ENCODE results near the gene RCOR2. TPM values are rescaled to one million over a fixed set of nuclear protein-coding genes. Genes with fewer than 3 reads are reported as not detected.
A peak's percentile ranks its signal among the peaks of the same experiment; 100 is the strongest.

RCOR2 gene
- total RNA-seq, 1 donor from 2014 or later: 18.8 TPM

DNA sequence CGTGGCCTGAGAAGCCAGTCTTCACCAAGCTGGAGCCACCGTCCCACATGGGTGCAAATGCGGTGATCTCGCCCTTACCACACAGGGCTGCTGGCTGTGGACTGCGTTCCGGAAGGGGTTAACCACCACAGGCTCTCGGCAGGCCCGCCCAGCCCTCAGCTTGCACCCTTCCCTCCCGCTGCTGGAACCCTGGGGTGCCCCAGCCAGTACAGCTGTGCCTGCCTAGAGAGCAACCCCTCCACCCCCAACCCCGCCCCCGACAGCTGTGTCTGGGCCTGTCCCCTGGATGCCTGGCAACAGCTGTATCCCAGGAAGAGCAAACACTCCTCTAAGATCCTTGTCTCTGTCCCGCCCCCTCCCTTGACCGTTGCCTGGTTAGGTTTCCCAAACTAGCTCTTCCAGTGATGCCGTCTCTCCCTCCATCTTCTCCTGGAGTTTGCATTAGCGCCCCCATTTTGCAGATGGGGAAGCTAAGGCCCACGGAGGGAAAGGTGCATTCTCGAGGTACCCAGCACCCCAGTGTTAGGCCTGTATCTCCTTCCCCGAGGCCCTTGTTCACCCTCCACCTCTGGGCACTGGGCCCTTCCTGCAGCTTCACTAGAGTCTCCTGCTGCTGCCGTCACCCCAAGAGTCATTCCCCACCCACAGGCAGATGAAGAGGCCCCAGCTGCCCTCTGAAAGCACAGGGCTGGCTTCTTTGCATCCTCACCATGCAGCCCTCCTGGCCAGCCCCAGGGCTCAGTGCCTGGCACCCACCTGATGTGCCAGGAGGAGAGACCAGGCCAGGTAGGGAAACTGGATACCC is 44.8 kb upstream of the RCOR2 start:
- H3K27me3 ChIP-seq (ENCODE audit: insufficient read depth, low read length): no peaks in the 10 kb centered on the region
- TF ChIP-seq EZH2 (IDR thresholded peaks at IDR 0.05; ENCODE audit: insufficient read depth, low read length) (no peak), CTCF (IDR thresholded peaks at IDR 0.05; ENCODE audit: insufficient read depth, low read depth, low read length) (no peak)
- H3K9ac ChIP-seq (ENCODE audit: low read length): no peak overlapping the region
- H3K9me3 ChIP-seq (ENCODE audit: insufficient read depth, low read depth, low read length): no peaks in the 10 kb centered on the region
- H3K4me3 ChIP-seq (ENCODE audit: insufficient read depth, low read depth, low read length): no peak overlapping the region
- no peak overlapping the region for H2AFZ ChIP-seq (ENCODE audit: low read depth, low read length)
- H3K36me3 Mint-ChIP-seq (ENCODE audit: low read depth, unreplicated experiment): peaks cover 2% of the 10 kb centered on the region
- peak overlapping the region; percentile 51 for H3K4me3 Mint-ChIP-seq (ENCODE audit: unreplicated experiment)
- DNase-seq (ENCODE audit: low read depth): no peak
- peaks cover 5% of the 10 kb centered on the region for H3K4me1 Mint-ChIP-seq (ENCODE audit: low read depth, unreplicated experiment)
- FAIRE-seq: no peak
- no peaks in the 10 kb centered on the region for H3K9me3 Mint-ChIP-seq (ENCODE audit: unreplicated experiment)
- no peaks in the 10 kb centered on the region for H3K36me3 ChIP-seq (ENCODE audit: insufficient read depth, low read length)
- no peak overlapping the region for H3K27ac ChIP-seq (ENCODE audit: low read depth, low read length)
- H3K27ac Mint-ChIP-seq (ENCODE audit: unreplicated experiment): no peak overlapping the region
- H3K4me1 ChIP-seq (ENCODE audit: insufficient read depth, low read length): no peaks in the 10 kb centered on the region
- no peaks in the 10 kb centered on the region for H3K79me2 ChIP-seq (ENCODE audit: insufficient read depth, low read length)
- no peaks in the 10 kb centered on the region for H3K27me3 Mint-ChIP-seq (ENCODE audit: low read depth, unreplicated experiment)
- H4K20me1 ChIP-seq (ENCODE audit: insufficient read depth, low read length): no peaks in the 10 kb centered on the region
- H3K4me2 ChIP-seq (ENCODE audit: low read length): no peak overlapping the region

- Mint-ChIP-seq H3K27ac (ENCODE audit: unreplicated experiment) (no peak overlapping the region), H3K4me1 (ENCODE audit: low read depth, unreplicated experiment) (peaks cover 3% of the 10 kb centered on the region), H3K36me3 (ENCODE audit: low read depth, unreplicated experiment) (peaks cover 24% of the 10 kb centered on the region), H3K4me3 (ENCODE audit: unreplicated experiment) (no peak overlapping the region), H3K27me3 (ENCODE audit: low read depth, unreplicated experiment) (no peaks in the 10 kb centered on the region), H3K9me3 (ENCODE audit: unreplicated experiment) (no peaks in the 10 kb centered on the region)
- H2AFZ ChIP-seq (ENCODE audit: low read depth, low read length): no peak overlapping the region
- no peaks in the 10 kb centered on the region for H3K27me3 ChIP-seq (ENCODE audit: insufficient read depth, low read length)
- TF ChIP-seq CTCF (IDR thresholded peaks at IDR 0.05; ENCODE audit: insufficient read depth, low read depth, low read length) (no peak), EZH2 (IDR thresholded peaks at IDR 0.05; ENCODE audit: insufficient read depth, low read length) (no peak)
- DNase-seq (ENCODE audit: low read depth) (no peak), FAIRE-seq (no peak)
- H3K36me3 ChIP-seq (ENCODE audit: insufficient read depth, low read length): peaks cover 5% of the 10 kb centered on the region
- H3K4me1 ChIP-seq (ENCODE audit: insufficient read depth, low read length): no peaks in the 10 kb centered on the region
- no peaks in the 10 kb centered on the region for H3K9me3 ChIP-seq (ENCODE audit: insufficient read depth, low read depth, low read length)
- no peaks in the 10 kb centered on the region for H3K79me2 ChIP-seq (ENCODE audit: insufficient read depth, low read length)
- H3K4me3 ChIP-seq (ENCODE audit: insufficient read depth, low read depth, low read length): no peak overlapping the region
- H3K9ac ChIP-seq (ENCODE audit: low read length): no peak overlapping the region
- H3K4me2 ChIP-seq (ENCODE audit: low read length): no peak overlapping the region
- H3K27ac ChIP-seq (ENCODE audit: low read depth, low read length): no peak overlapping the region
- H4K20me1 ChIP-seq (ENCODE audit: insufficient read depth, low read length): no peaks in the 10 kb centered on the region
Measured at GRCh38 chr11:63958008-63958407, 41.0 kb upstream of the RCOR2 start.

DNA sequence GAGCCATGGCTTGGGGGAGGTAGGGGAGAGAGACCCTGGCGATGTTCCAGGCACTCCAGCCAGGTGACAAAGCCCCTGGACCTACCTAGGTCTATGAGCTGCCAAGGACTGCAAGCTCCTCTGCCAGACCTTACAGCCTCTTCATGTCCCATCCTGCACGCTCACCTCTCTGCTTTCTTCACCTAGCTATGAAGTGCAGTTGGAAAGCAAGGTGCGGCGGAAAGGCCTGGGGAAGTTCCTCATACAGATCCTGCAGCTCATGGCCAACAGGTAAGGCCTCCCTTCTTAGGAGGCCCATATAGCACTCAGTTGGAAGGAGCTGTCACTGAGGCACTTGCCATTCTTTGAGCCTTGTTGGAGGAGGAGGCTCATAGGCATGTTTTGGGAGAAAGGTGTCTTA is 35.6 kb upstream of the RCOR2 start:
- peaks cover 34% of the 10 kb centered on the region for H3K36me3 Mint-ChIP-seq (ENCODE audit: low read depth, unreplicated experiment)
- H3K4me1 Mint-ChIP-seq (ENCODE audit: low read depth, unreplicated experiment): no peaks in the 10 kb centered on the region
- FAIRE-seq (no peak), DNase-seq (ENCODE audit: low read depth) (no peak)
- Histone ChIP-seq H3K27ac (ENCODE audit: low read depth, low read length) (no peak overlapping the region), H3K79me2 (ENCODE audit: insufficient read depth, low read length) (no peaks in the 10 kb centered on the region), H4K20me1 (ENCODE audit: insufficient read depth, low read length) (no peaks in the 10 kb centered on the region), H3K4me2 (ENCODE audit: low read length) (no peak overlapping the region), H3K27me3 (ENCODE audit: insufficient read depth, low read length) (no peaks in the 10 kb centered on the region), H3K4me3 (ENCODE audit: insufficient read depth, low read depth, low read length) (no peak overlapping the region), H2AFZ (ENCODE audit: low read depth, low read length) (no peak overlapping the region), H3K36me3 (ENCODE audit: insufficient read depth, low read length) (peaks cover 5% of the 10 kb centered on the region), H3K9ac (ENCODE audit: low read length) (no peak overlapping the region), H3K4me1 (ENCODE audit: insufficient read depth, low read length) (no peaks in the 10 kb centered on the region), H3K9me3 (ENCODE audit: insufficient read depth, low read depth, low read length) (no peaks in the 10 kb centered on the region)
- no peak for TF ChIP-seq EZH2 (IDR thresholded peaks at IDR 0.05; ENCODE audit: insufficient read depth, low read length)
- no peak for TF ChIP-seq CTCF (IDR thresholded peaks at IDR 0.05; ENCODE audit: insufficient read depth, low read depth, low read length)
- no peak overlapping the region for H3K4me3 Mint-ChIP-seq (ENCODE audit: unreplicated experiment)
- H3K27me3 Mint-ChIP-seq (ENCODE audit: low read depth, unreplicated experiment): no peaks in the 10 kb centered on the region
- H3K9me3 Mint-ChIP-seq (ENCODE audit: unreplicated experiment): no peaks in the 10 kb centered on the region
- no peak overlapping the region for H3K27ac Mint-ChIP-seq (ENCODE audit: unreplicated experiment)

Measured in astrocyte (in vitro differentiated cells and primary cell).